GM13977 (cell line): ENCODE measurements around the gene MYO18B.

Experiments used
- DNase-seq: peaks from one replicate; pipeline ENCODE4 v3.0.0; 2012; ENCODE audit warnings: low spot score
- CTCF ChIP-seq: IDR thresholded peaks from 2 replicates; pipeline ENCODE4 v1.5.1; 2012; ENCODE audit warnings: mild to moderate bottlenecking, control low read depth; ENCODE audit not compliant: insufficient read depth; ENCODE audit errors: extremely low read depth, missing control alignments
- in situ Hi-C: fragments of 300-500 bp; cut with MboI; formaldehyde crosslinking; loops from one replicate; pipeline ENCODE4 v1.12.0; 2022; ENCODE audit warnings: low sequenced_read_pairs, low pct_unique_long_range_greater_than_20kb, mixed read lengths, inconsistent platforms; ENCODE audit not compliant: unreplicated experiment

MYO18B gene

DNA sequence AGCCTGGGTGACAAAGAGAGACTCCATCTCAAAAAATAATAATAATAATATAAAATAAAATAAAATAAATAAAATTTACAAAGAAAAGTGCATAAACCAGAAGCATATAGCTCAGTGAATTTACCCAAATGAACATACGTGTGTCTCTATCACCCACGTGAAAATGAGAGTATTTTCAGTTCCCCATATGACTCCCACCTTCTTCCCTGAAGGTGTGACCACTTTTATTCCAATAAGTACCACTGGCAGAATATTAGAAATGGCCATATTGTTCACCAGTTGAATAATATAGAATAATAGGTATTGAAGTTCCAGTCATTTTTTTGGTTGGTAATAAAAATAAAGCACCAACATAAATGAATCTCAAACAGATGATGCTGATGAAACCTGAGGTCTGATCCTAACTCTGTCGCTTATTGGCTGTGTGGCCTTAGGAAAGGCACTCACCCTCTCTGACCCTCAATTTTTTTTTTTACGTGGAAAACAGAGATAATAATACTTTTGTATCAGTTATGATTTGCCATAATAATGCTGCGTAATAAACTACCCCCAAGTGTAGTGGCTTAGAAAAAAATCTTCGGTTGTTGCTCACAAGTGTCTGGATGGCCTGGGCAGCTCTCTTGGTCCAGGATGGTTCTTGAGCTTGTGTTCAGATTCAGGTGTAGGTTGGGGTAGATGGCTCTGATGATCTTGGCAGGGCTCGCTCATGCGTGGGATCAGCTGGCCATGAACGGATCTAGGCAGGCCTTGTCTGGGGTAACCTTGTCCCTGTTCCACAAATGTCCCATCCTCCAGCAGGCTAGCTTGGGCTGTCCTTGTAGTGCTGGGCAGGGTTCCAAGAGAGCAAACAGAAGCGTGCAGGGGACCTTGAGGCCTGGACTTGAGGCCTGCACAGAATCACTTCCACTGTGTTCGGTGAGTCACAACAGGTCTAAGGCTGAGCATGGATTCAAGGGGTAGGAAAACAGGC lies 88.1 kb downstream of the MYO18B start:
- DNase-seq = peak; percentile 21
- in situ Hi-C loops = no loop called here
- TF ChIP-seq CTCF = no peak

DNA sequence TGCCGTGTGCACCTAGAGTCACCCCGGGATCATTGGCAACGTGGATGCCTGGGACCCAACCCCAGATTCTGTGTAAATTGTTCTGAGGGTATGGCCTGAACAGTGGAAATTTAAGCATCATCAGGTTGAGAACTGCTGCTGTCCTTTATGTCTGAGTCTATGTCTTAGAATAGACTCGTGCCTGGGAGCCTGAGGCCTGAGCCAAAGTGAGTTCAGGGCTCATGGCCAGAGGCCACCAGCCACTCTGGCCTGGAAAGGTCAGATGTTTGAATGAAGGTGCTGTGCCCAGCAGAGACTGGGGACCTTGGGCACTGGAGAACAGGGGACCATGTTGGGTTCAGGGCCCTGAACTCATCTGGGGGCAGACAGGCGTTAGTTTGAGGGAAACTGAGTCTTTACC lies 91.1 kb downstream of the MYO18B start:
- in situ Hi-C loops = no loop called here
- no peak for TF ChIP-seq CTCF
- no peak for DNase-seq

- TF ChIP-seq CTCF = no peak
- DNase-seq = no peak
- in situ Hi-C loops = no loop called here
Measured at GRCh38 chr22:25833676-25834075, 91.7 kb downstream of the MYO18B start.

GRCh38 chr22:25834490-25834889 lies 92.5 kb downstream of the MYO18B start:
- in situ Hi-C loops = no loop called here
- TF ChIP-seq CTCF = no peak
- DNase-seq = peak; percentile 29

- in situ Hi-C loops = no loop called here
- no peak for TF ChIP-seq CTCF
- DNase-seq = no peak
Measured at GRCh38 chr22:25835348-25835747, 93.4 kb downstream of the MYO18B start.

- in situ Hi-C loops = no loop called here
- DNase-seq = no peak
- TF ChIP-seq CTCF = no peak
Measured at GRCh38 chr22:25837288-25837900, 95.4 kb downstream of the MYO18B start.
